GM12865 (cell line): Measurements from ENCODE around the gene FAM222A.

Source experiments
- DNase-seq: peaks from one replicate; pipeline ENCODE4 v3.0.0; 2010; ENCODE audit warnings: low read depth
- H3K4me3 ChIP-seq: 2 replicates; pipeline ENCODE4 v1.5.1; 2011; ENCODE audit warnings: mild to moderate bottlenecking, low read depth, low read length, control low read depth
- TF ChIP-seq, protein P1 (sequence below): IDR thresholded peaks from 2 replicates; pipeline ENCODE4 v1.5.1; 2011; ENCODE audit warnings: low read length, control low read depth, low read depth, inconsistent platforms; ENCODE audit not compliant: insufficient read depth; ENCODE audit errors: missing control alignments

FAM222A gene

DNA sequence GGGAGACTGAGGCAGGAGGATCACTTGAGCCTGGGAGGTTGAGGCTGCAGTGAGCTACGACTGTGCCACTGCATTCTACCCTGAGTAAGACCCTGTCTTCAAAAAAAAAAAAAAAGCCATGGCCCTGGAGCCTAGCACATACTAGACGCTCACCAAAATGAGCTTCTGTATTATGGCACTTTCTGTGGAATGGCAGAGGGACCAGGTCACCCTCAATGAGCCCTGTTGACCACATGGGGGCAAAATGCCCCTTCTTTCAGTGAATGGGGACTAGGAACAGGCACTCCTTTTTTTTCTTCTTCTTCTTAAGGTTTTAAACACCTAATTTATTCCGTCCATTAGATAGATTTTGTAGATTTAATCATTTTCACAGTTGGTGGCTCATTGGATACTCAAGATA is 50.5 kb downstream of the FAM222A start:
- TF ChIP-seq, protein P1, sequence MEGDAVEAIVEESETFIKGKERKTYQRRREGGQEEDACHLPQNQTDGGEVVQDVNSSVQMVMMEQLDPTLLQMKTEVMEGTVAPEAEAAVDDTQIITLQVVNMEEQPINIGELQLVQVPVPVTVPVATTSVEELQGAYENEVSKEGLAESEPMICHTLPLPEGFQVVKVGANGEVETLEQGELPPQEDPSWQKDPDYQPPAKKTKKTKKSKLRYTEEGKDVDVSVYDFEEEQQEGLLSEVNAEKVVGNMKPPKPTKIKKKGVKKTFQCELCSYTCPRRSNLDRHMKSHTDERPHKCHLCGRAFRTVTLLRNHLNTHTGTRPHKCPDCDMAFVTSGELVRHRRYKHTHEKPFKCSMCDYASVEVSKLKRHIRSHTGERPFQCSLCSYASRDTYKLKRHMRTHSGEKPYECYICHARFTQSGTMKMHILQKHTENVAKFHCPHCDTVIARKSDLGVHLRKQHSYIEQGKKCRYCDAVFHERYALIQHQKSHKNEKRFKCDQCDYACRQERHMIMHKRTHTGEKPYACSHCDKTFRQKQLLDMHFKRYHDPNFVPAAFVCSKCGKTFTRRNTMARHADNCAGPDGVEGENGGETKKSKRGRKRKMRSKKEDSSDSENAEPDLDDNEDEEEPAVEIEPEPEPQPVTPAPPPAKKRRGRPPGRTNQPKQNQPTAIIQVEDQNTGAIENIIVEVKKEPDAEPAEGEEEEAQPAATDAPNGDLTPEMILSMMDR: no peak
- no peak overlapping the region for H3K4me3 ChIP-seq
- DNase-seq: no peak

DNA sequence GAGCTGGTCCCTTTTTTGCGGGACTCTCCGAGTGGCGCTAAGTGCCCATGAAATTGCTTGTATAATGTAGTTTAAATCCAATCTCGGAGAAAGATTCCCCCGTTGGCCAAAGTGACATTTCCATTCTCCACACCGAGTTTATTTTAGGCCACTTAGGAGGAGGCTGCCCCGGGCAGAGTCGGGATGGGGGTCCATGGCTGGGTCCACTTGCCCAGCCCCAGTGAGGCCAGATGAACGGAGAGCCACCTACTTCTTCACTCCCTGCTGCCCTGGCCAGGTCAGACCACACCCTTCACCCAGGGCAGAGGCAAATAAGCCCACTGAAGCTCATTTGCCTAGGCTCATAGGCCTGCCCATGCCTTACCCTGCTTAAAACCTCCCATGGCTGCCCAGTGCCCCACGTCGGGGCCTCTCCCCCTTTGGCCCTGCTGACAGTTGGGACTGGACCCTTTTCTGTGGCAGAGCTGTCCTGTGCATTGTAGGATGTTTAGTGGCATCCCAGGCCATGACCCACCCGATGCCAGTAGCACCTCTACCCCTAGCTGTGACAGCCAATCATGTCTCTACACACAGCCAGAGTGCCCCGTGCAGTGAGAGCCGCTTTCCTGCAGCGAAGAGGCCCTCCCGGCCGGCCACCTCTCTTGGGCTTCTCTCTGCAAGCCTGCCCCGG is 51.3 kb downstream of the FAM222A start:
- no peak overlapping the region for H3K4me3 ChIP-seq
- DNase-seq: no peak
- TF ChIP-seq, protein P1: no peak

DNA sequence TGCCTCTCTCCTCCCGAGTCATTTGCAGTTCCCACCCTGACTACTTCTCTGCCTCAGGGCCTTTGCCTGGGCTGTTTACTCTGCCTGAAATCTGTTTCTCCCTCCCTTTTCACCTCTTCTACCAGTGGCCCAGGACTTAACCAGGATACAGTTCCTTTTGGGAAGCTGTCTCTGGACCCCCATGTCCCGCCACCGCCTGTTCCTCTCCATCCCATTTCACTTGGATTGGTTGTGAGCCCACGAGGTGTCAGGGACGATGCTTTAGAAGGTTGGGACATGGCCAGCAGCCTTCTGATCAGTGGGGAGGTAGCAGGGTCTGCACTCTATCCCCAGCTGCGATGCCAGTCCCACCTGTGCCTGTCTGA is 51.8 kb downstream of the FAM222A start:
- no peak overlapping the region for H3K4me3 ChIP-seq
- TF ChIP-seq, protein P1: no peak
- DNase-seq: no peak

DNA sequence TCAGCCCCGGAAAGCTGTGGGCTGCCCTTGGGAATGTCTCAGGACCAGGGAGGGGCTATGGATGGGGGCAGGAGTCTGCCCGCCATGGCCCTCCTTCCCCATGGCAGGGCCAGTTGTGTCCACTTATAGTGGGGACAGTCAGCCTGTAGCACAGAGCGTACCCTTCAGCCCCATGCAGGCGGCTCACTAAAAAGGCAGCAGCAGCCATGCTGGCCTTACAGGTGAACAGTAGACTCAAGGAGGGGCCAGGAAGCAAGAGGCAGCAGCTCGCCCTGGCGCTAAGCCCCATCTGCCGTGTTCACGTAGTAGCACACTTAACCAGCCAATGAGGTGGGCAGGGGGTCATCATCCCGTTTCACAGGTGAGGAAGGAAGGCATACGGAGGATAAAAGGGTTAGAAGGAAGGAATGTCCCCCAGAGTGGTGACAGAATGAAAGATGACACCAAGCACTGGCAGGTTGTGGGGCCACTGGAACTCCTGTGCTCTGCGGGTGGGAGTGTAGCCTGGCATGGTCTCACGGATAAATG is 52.7 kb downstream of the FAM222A start:
- TF ChIP-seq, protein P1: no peak
- DNase-seq: no peak
- H3K4me3 ChIP-seq: no peak overlapping the region

DNA sequence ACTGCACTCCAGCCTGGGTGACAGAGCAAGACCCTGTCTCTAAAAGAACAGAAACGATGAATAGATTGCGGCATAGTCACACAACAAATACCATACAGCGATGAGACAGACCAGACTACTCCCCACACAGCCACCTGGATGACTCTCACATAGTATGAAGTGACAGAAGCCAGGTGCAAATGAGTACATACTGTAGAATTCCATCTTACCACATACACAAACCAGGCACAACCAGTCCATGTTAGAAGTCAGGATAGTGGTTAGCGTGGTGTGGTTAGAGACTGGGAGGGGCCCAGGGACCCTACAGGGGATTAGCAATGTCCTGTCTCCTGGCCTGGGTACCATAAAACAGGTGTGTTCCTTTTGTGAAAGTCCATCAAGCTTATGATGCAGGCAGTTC is 53.8 kb downstream of the FAM222A start:
- no peak overlapping the region for H3K4me3 ChIP-seq
- DNase-seq: no peak
- TF ChIP-seq, protein P1: no peak

DNA sequence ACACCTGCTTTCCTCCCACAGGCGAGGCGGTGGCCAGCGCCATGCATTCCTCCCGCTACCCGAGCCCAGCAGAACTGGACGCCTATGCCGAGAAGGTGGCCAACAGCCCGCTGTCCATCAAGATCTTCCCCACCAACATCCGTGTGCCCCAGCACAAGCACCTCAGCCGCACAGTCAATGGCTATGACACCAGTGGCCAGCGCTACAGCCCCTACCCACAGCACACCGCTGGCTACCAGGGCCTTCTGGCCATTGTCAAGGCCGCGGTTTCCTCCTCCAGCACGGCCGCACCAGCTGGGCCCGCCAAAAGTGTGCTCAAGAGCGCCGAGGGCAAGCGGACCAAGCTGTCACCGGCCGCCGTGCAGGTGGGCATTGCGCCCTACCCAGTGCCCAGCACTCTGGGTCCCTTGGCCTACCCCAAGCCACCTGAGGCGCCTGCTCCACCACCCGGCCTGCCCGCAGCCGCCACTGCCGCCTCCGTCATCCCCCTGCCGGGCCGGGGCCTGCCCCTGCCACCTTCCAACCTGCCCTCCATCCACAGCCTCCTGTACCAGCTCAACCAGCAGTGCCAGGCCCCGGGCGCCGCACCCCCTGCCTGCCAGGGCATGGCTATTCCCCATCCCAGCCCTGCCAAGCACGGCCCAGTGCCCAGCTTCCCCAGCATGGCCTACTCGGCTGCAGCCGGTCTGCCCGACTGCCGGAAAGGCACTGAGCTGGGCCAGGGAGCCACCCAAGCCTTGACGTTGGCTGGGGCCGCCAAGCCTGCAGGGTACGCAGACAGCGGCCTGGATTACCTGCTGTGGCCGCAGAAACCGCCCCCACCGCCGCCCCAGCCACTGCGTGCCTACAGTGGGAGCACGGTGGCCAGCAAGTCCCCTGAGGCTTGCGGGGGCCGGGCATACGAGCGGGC is 54.6 kb downstream of the FAM222A start:
- TF ChIP-seq, protein P1: no peak
- no peak overlapping the region for H3K4me3 ChIP-seq
- DNase-seq: no peak
